SK-N-SH treated with all-trans-retinoic acid at 6 μM for 48 hours (cell line): ENCODE data around the gene PRKCE.

ENCODE experiments used
- ATAC-seq: fragments of 200-7000 bp; cut with Tn5 transposase; 3 replicates; pipeline ENCODE4 v1.9.1; 2020; ENCODE audit warnings: mild to moderate bottlenecking, moderate library complexity
- ARNTL ChIP-seq: fragments of 450-650 bp; formaldehyde crosslinking; IDR thresholded peaks from 2 replicates; pipeline ENCODE4 v1.5.0; 2020; ENCODE audit warnings: low read depth, mild to moderate bottlenecking, moderate library complexity, borderline replicate concordance
- BACH2 ChIP-seq: fragments of 250-450 bp; sonication (Bioruptor Pico); IDR thresholded peaks from 2 replicates; pipeline ENCODE4 v1.9.0; 2021; ENCODE audit warnings: mild to moderate bottlenecking, borderline replicate concordance
- CREB5 ChIP-seq: fragments of 250-450 bp; sonication (Bioruptor Pico); IDR thresholded peaks from 2 replicates; pipeline ENCODE4 v1.5.1; 2020; ENCODE audit warnings: low read depth, mild to moderate bottlenecking, moderate library complexity
- CSDC2 ChIP-seq: fragments of 250-450 bp; sonication (Bioruptor Pico); IDR thresholded peaks from 2 replicates; pipeline ENCODE4 v1.5.0; 2020; ENCODE audit warnings: mild to moderate bottlenecking, moderate library complexity
- CSRNP3 ChIP-seq: fragments of 250-450 bp; sonication (Bioruptor Pico); IDR thresholded peaks from 2 replicates; pipeline ENCODE4 v1.5.1; 2021; ENCODE audit warnings: mild to moderate bottlenecking, moderate library complexity
- ESRRG ChIP-seq: fragments of 250-450 bp; sonication (Bioruptor Pico); IDR thresholded peaks from 2 replicates; pipeline ENCODE4 v1.6.1; 2021; ENCODE audit warnings: mild to moderate bottlenecking
- GLIS3 ChIP-seq: fragments of 250-450 bp; sonication (Bioruptor Pico); IDR thresholded peaks from 2 replicates; pipeline ENCODE4 v1.5.0; 2020; ENCODE audit warnings: mild to moderate bottlenecking, moderate library complexity
- ISL1 ChIP-seq: fragments of 250-450 bp; sonication (Bioruptor Pico); IDR thresholded peaks from 2 replicates; pipeline ENCODE4 v2.1.2; 2022; ENCODE audit warnings: mild to moderate bottlenecking, moderate library complexity
- PATZ1 ChIP-seq: fragments of 250-450 bp; sonication (Bioruptor Pico); IDR thresholded peaks from 2 replicates; pipeline ENCODE4 v1.8.0; 2020; ENCODE audit warnings: mild to moderate bottlenecking, moderate library complexity, borderline replicate concordance
- POU6F1 ChIP-seq: fragments of 250-450 bp; sonication (Bioruptor Pico); IDR thresholded peaks from 2 replicates; pipeline ENCODE4 v1.8.0; 2021; ENCODE audit warnings: low read depth, mild to moderate bottlenecking, moderate library complexity, borderline replicate concordance
- PPARA ChIP-seq: fragments of 250-450 bp; sonication (Bioruptor Pico); IDR thresholded peaks from 2 replicates; pipeline ENCODE4 v1.5.0; 2020; ENCODE audit warnings: mild to moderate bottlenecking, borderline replicate concordance
- SNAI2 ChIP-seq: fragments of 250-450 bp; sonication (Bioruptor Pico); IDR thresholded peaks from 2 replicates; pipeline ENCODE4 v1.5.0; 2020; ENCODE audit warnings: mild to moderate bottlenecking, moderate library complexity
- TCF4 ChIP-seq: fragments of 250-450 bp; sonication (Bioruptor Pico); IDR thresholded peaks from 2 replicates; pipeline ENCODE4 v1.8.0; 2021; ENCODE audit warnings: mild to moderate bottlenecking, moderate library complexity, borderline replicate concordance
- TOX ChIP-seq: fragments of 250-450 bp; sonication (Bioruptor Pico); IDR thresholded peaks from 2 replicates; pipeline ENCODE4 v1.8.0; 2021; ENCODE audit warnings: mild to moderate bottlenecking, moderate library complexity, borderline replicate concordance
- ZC3H10 ChIP-seq: fragments of 250-450 bp; sonication (Bioruptor Pico); IDR thresholded peaks from 2 replicates; pipeline ENCODE4 v1.5.1; 2021; ENCODE audit warnings: mild to moderate bottlenecking, moderate library complexity
- ZFP3 ChIP-seq: fragments of 250-450 bp; sonication (Bioruptor Pico); IDR thresholded peaks from 2 replicates; pipeline ENCODE4 v1.5.0; 2020; ENCODE audit warnings: mild to moderate bottlenecking, moderate library complexity
- ZFP30 ChIP-seq: fragments of 450-650 bp; formaldehyde crosslinking; IDR thresholded peaks from 2 replicates; pipeline ENCODE4 v1.5.0; 2022; ENCODE audit warnings: mild to moderate bottlenecking, moderate library complexity
- ZNF565 ChIP-seq: fragments of 450-650 bp; formaldehyde crosslinking; conservative IDR thresholded peaks from 2 replicates; pipeline ENCODE4 v1.5.0; 2020; ENCODE audit warnings: low read depth, mild to moderate bottlenecking, moderate library complexity
- ZNF70 ChIP-seq: fragments of 450-650 bp; formaldehyde crosslinking; IDR thresholded peaks from 2 replicates; pipeline ENCODE4 v1.5.0; 2020; ENCODE audit warnings: mild to moderate bottlenecking, moderate library complexity
- ZNF8 ChIP-seq: fragments of 450-650 bp; formaldehyde crosslinking; IDR thresholded peaks from 2 replicates; pipeline ENCODE4 v1.5.0; 2020; ENCODE audit warnings: mild to moderate bottlenecking, moderate library complexity

PRKCE gene

GRCh38 chr2:45833301-45833967, 182.0 kb downstream of the PRKCE start:
- no peak for TF ChIP-seq ZNF70 (CRISPR knock-in tag)
- no peak for TF ChIP-seq ARNTL
- TF ChIP-seq ZFP30 (CRISPR knock-in tag) = no peak
- TF ChIP-seq CREB5 (CRISPR knock-in tag) = no peak
- no peak for TF ChIP-seq SNAI2
- TF ChIP-seq PATZ1 (CRISPR knock-in tag) = no peak
- no peak for TF ChIP-seq CSRNP3 (CRISPR knock-in tag)
- no peak for TF ChIP-seq ZC3H10
- TF ChIP-seq ISL1 = no peak
- no peak for TF ChIP-seq ZFP3 (CRISPR knock-in tag)
- TF ChIP-seq CSDC2 (CRISPR knock-in tag) = no peak
- TF ChIP-seq PPARA (CRISPR knock-in tag) = no peak
- no peak for TF ChIP-seq ESRRG
- TF ChIP-seq GLIS3 (CRISPR knock-in tag) = no peak
- no peak for TF ChIP-seq TOX (CRISPR knock-in tag)
- ATAC-seq = no peak

GRCh38 chr2:45833968-45834344, 182.5 kb downstream of the PRKCE start:
- no peak for ATAC-seq
- TF ChIP-seq PATZ1 (CRISPR knock-in tag) (no peak), ARNTL (no peak), CREB5 (CRISPR knock-in tag) (no peak), ISL1 (no peak), TOX (CRISPR knock-in tag) (no peak), ZFP30 (CRISPR knock-in tag) (no peak), POU6F1 (no peak), GLIS3 (CRISPR knock-in tag) (no peak), CSRNP3 (CRISPR knock-in tag) (no peak), ZNF70 (CRISPR knock-in tag) (no peak), BACH2 (CRISPR knock-in tag) (no peak), ZNF8 (CRISPR knock-in tag) (no peak), ZNF565 (CRISPR knock-in tag) (no peak), TCF4 (CRISPR knock-in tag) (no peak), ZC3H10 (no peak), ESRRG (no peak), SNAI2 (no peak)
